Stimulated activated CD4-positive, alpha-beta T cell treated with anti-CD3 and anti-CD28 coated beads, Interleukin-12 subunit alpha, Interleukin-12 subunit beta, amount 100 ng/mL, for 24 hours (primary cell): ENCODE measurements around the gene USP2.
A peak's percentile ranks its signal among the peaks of the same experiment; 100 is the strongest.

Experiments
- DNase-seq, 2 experiments: peaks; one replicate each; pipeline ENCODE4 v3.0.0-alpha.2; 2020; ENCODE audit warnings: low read depth in 2 of 2

Gene USP2

DNA sequence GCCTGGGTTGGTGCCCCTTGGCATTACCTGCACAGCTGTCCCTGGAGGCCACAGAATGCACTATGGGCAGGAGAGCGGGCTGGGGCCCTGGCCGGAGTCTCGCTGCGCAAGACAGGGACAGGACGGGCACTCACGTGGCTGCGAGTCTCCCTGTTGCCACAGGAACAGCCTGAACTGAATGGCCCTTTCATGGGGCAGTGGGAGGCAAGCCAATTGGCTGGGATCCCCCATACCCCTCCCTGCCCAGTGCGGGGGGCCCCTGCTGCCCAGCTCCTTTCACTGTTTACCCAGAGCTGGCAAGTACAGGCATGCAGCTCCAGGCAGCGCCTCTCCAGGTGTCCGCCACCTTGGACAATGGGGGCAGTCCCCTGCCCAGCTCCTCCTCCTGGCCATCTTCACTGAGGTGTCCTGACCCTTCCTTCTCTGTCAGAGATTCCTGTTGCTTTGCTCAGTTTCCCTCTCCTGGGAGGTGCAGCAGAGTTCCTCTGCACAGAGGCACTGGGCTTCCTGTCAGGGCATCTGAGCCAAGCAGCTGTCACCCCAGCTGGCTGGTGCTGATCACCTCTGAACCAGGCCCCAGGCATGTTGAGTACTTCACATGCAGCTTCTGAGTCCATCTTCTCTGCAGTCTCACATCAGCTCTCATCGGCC lies 5.2 kb downstream of the USP2 start:
- DNase-seq = no peak

DNA sequence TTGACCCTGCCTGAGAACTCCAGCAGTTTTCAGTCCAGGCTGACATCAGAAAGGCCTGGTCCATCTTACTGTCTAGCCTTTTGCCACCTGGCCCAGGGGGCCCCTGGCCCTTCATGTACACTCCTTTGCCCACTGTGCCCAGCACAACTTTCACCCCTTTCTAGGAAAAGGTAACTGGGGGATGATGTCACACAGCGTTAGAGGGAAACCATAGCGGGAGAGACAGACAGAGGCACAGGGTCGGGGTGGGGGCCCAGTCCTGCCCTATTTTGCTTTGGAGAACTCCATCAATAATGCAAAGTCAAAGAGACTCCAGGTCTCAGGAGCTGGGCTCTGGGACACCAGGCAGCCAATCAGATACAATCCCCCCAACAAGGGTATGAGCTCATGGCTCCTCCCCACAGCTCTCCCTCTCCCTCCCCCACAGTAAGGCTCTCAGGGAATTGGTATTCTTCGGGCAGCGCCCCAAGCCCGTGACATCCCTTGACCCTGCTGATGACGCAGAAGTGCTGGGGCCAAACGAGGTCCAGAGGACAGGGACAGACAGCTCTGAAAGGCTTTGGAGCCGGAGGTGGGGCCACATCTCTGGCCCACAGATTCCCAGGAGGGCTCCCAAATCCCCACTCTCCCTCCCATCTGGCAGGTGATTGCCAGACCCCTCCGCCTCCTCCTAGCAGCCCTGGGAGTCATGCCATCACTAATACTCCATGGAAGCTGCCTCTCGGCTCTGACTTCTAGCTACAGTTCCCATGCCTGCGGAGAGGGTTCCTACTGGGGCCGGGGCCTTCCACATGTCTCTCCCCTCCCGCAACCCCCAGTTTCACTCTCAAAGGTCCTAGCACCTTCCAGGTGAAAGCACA lies 5.9 kb downstream of the USP2 start:
- DNase-seq = no peak

DNA sequence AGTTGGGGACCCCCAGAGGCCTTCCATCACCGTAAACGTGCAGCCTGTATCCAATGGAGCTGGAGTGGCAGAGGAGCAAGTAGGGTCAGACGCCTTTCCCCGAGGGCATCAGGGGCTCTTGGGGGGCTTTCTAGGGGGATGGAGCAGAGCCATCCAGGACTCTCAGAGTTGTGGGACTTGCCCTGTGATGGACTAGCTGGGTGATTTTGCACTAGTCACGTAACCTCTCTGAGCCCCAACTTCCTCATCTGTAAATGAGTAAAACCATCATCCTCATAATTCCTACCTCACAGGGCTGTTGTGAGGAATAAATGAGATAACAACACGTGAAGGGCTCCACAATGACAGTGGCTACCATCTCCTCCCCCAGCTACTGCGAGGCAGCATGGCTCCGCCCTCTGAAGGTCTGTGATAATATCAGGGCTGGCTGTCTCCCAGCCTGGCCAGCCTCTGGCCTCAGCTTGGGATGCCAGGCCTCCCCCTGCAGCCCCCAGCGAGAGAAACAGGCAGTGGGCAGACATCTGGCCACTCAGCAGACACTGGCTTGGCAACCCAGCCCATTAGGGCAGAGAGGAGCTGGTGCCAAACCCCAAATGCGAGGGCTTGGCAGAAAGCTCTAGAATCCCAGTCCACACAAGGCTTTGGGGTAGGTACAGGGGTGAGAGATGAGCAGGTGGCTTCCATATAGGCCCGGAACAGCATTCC lies 6.7 kb downstream of the USP2 start:
- DNase-seq = no peak

DNA sequence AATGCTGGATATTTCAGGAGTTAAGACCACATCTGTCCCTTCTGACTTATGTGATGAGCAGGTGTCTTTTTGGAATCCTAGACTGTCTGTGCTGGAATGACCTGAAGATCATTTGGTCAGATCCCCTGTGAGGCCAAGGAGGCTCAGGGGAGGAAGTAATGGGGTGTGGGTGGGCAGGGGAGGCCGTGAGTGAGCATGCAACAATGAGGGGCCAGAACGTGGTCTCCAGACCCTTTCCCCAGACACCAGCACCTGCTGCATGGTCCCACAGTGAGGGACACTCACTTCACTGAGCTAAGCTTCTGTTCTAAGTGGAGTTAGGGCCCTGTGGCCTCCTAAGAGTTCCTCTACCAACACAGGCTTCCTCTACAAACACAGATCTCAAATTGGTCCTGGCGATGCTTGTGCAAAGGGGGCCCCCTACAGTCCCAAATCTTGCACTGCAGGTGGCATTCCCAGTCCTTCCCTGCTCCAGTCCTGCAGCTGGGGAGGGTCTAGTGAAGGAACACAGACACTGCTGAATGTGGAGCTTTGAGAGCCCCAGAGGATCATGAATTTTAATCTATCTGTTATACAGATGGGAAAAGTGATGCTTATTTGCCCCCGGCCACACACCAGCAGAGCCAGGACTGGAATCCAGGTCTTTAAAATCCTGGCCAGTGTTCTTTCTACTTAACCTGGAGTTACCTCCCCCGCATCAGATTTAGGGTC lies 7.4 kb downstream of the USP2 start:
- peak in 1 of 2 experiments; percentile 37 for DNase-seq

DNA sequence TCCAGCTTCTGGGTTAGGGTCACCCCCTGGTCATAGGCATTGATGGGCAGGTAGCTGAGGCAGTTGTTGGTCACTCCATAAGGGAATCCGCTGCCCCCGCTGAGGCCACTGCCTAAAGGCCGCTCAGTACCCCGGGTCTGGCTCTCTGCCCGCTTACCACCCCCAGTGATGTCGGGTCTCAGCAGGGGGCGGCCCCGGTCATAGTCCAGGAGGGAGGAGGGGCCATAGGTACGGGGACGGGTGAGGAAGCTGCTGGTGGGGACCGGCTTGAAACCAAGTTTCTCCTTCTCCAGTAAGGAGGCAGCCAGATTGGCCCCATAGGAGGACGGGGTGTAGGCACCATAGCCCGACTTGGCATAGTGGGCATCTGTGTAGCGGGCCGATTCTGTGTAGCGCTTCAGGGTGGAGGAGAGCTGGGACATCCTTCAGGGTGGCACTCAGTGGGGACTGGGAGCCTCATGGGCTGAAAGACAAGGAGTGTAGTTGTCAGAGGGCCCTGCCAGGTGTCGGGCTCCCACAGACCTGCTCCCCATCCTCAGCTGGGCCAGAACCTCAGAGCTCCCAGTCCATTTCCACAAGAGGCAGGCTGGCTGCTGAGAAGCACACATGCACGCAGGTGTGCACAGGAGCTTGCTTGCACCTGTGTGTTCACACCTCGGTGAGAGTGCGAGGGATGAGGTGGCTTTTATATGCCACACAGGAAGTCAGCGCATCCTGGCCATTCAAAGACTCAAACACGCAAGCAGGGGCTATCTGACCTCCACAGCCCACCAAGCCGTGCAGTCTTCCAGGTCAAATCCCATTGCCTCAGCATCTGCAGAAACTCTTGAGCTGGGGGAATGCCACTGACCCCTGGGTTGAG lies 8.2 kb downstream of the USP2 start:
- DNase-seq = no peak

DNA sequence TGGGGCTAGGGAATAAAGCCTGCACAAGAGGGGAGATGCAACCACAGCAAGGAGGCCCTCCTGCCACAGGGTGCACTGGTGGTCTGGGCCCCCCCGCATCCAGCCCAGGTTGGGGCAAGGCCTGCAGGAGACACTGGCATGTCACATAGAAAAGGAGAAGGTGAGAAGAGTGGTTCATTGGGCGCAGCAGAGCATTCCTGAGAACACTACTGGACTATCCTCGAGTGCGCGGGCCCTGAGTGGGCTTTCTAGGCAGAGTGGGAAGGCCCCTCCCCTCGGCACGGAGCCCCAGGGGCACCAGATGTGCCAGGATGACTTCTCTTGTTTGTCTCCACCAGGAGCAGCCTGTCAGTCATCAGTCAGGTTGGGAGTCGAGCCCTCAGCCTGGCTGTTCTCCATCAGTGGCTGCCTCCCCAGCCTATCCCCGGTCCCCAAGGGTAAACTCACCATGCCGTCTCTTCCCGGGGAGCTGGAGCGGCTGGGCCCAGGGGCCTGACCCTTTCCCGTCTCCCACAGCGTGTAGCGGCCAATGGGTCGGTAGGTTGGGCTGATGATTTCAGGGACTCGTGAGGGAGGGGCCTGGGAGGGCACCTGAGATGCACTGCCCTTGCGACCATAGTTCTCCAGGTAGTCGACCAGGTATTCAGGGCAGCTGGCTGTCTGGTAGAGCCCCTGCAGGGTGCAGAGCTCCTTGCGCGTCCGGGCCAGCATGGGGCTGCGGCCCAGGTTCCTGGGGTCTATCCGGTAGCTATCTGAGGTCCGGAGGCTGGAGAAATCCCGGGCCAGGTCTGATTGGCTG lies 9.0 kb downstream of the USP2 start:
- DNase-seq = no peak

DNA sequence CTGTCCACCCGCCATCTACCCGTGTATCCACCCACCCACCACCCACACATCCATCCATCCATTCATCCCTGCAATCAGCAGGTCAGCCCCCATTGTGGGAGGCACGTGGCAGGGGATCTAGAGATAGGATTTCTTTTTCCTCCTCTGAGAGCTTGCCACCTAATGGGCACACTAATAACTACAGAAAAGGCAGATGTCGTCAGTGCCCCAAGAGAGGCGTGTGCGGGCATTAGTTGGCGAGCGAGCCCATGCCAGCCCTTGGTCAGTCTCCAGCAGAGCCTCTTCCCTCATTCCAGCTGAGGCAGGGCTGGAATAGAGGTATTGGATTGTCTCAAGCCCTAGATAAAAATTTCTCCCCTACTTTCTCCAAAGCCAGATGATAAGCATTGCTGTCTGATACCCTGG lies 9.7 kb downstream of the USP2 start:
- DNase-seq = no peak

DNA sequence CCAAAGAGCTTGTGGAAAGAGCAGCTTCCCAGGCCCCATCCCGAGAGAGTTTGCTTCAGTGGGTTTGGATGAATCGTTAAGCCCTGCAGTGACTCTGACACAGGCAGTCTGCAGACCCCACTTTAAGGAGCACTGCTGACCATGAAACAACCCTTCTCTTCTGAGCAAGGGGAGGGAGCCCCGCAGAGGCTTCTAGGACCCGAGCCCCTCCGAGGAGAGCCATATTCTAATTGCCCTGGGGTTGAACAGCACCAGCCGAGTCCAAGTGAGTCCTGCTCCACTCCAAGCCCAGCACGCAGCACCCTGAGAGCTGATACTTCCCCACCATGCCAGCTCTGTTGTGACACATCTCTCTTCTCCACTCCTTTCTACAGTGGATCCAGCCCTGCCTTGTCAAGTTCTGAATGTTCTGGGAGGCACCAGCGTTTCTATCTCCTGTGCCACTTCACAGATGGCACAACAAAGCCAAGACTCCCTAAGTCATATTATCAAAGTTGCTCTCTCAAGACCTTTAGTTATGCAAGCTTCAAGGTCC lies 10.4 kb downstream of the USP2 start:
- DNase-seq = no peak

DNA sequence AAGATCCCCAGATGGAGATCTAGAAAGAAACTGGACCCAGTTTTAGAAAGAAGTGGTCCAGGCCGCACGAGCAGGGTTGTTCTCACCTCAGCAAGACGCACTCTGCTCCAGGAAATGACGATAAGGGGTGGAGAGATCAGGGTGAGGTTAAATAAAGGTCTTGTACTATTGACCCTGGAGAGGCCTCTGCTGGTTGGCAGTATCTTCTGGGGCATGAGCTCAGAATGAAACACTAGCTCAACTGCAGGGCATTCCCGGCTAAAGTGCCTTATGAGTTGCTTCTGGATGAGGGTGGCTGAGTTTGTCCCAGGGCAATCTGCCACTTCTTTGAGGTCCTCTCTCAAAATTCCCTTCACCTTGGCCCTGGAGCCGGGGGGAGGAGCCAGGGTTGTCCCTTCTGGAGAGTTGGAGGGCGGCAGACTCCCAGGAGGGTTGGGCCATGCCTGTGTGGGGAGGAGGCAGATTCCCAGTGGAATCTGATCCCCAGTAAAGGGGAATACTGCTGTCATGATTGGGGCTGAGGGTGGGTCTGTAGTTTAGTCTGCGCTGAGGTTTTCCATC lies 10.9 kb downstream of the USP2 start:
- DNase-seq = no peak

DNA sequence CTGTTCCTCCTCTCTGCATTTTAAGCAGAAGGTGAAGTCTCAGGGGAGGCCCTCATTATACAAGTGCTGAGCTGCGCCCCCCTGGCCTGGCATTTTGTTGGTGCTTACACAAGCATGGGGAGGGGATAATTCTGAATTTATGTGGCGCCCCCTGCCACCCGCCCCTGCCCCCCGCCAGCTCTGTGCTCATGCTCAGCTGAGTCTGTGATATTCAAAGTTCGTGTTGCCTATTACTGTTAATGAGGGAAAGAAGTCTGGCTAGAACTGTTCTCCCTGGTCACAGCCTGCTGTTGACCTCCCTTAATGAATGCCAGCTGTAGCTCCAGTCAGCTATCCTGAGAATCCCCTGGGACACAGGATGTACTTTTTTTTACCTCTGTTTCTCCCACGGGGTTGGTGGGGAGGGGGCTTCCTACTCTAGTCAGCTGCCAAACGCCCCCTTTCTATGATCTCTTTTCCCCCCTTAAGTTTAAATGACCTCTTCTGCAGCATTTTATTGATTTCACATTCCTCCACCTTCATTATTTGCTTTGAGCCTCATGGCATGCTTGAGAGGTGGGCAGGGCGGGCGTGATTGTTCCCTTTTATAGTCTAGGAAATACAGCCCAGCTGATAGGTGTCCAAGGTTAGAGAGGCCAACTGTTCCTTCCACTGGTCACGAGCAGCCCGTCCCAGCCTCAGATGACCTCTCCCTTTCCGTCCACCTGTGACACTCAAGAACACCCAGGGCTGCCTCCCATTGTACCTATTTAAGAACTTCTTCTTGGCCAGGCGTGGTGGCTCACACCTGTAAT lies 12.2 kb downstream of the USP2 start:
- no peak for DNase-seq

DNA sequence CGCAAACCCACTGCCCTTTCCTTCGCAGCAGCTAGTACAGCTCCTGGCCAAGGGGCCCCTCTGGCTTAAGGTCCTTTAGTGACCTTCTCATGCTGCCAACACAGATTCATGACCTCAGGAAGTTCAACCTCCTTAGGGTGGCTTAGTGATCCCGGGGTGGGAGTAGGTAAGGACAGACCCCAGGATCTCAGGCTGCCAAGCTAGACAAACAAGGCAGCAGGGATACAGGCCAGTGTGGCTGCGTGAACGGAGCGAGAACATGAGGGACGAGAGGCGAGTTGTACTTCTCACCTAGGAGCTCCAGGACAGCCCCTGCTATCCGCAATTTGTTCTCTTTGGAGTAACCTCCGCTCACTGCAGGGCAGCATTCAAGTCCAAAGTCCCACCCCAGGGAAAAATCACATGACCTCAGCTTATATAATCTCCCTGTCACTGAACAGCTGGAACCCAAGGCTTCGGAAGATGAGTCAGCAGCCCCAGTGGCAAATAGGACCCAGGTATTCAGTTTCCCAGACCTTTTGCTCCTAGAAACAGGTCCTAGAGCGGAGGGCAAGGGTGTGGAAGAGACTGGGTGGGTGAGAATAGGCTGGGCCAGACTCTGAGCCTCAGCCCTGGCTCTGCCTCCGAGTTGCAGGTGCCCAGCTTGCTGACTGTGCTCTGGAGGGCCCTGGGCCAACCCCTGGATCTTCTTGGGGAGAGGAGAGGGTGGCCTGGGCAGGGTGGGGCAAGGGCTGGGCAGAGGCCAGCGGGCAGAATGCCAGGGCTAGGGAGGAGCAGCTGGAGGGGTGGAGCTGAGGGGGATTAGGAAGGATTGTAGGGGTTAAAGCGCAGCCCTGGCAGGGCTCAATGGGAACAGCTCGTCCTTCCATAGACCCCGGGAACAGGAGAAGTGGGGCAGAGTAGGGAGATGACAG lies 13.1 kb downstream of the USP2 start:
- no peak for DNase-seq

DNA sequence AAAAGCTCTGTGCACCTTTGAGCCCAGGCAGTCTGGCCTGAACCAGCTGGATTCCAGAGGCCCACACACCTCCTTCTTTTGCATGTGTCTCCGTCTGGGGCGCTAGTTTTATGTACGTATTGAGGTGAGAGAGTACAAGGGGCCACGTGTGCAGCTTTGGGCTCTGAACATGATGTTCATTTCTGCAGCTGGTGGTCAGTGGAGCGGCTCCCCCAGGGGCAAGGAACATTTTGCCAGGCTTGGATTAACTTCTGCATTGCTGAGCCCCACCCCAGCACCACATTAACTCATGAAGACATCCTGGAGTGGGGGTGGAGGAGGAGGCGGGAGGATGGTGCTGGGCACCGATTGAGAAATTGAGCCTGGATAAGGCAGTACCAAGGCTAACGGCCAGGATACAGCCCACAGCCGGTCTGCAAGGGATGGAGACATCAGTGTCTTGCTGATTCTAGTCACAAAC lies 13.8 kb downstream of the USP2 start:
- DNase-seq = no peak

DNA sequence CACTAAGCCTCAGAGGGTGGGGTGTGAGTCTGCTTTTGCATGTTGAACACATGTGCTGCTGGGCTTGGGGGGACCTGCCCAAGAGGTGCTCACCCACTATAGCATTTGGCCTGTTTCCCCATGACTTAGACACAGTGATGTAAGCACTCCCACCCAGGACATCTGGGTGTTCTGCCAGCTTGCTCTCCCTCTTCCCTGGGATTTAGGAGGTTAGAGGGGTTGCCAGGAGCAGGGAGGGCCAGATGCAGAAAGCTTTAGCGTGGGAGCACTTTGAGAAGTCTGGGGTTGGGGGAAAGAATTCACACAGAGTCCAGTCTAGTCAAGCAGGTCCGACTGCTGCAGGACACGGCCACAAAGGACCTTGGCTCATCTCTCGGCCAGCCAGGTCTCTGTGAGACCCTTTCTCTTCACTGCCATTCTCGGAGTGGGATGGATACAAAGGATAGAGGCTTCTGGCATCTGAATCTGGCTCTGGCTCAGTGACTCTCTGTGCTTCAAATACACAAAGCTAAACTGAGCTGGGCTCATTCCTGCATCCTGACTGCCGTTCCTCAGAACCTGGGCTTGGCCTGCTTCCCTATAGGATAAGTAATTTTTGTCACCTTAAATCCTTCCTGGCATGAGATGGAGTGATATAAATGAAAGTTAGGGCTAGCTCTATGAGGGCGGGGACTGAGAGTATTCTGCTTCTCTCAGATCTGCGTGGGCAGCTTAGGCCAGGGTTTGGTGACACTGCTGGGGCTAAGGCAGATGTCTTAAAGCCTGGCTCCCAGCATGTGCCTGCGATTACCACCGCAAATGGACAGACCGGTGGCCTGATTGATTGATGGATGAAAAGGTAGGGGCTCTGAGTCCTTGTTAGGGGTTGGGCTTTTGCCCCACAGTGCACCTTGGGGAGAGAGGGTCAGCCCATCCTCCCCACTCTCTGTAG lies 14.5 kb downstream of the USP2 start:
- DNase-seq = no peak

DNA sequence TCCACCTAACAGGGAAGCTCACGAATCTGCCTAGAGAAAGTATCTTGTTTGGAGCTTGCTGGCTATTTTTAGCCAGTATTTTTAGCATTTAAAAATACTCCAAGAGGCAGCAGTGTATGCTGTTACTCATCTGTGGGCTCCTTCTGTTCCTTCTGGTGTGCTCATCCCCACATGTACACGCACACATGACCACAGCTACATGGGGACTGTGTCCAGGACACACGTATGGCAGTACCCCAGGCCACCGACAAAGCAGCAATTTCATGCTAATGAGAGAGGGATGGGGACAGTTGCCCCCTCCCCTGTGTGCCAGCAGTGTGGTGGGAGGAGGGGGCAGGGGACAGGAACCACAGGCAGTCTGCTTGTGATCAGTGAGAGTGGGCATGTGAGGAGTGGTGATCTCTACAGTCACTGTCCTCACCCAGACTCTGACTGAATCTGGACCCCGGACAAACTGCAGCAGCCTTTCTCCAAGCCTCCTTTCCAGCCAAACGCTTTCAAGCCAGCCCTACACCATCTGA lies 16.4 kb downstream of the USP2 start:
- no peak for DNase-seq

DNA sequence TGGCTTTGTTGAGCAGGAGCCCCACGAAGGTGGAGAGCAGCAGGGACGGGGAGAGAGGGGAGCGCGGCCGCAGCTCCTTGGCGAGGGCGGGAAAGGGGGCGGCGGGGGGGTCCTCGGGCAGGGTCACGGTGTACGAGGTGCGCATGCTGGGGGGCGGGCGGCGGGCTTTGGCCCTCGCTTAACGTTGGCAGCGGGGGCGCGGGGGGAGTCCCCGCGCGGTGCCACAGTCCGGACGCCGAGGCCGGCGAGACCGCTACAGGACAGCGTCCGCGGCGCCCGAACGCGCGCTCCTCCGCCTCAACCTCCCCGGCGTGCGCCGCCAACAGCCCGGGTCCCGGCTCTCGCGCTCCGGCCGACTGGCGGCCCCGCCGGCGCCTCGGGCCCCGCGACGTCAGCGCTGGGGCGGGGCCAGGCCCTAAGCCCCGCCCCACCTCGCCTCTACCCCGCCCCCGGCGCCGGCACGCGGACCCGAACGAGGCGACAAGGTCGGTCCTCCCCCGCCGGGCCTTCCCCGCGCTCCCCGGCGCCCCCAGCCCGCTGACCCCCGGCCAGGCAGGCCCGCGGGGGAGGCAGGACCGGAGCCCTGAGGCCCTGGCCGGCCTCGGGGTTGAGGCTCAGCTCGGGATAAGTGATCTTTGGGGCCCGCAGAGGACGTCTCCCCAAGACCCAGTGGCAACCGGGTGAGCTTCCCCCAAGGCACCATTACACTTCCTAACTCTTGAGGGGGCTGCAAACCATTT lies 17.5 kb downstream of the USP2 start:
- peak in 1 of 2 experiments; percentile 27 for DNase-seq
